GM08714 (cell line): Measurements from ENCODE around the gene SERPINC1.

Experiments
- H3K4me3 ChIP-seq: fragments of 200-500 bp; sonication (Bioruptor generic); 2 replicates; pipeline ENCODE4 v1.5.1; 2014; ENCODE audit warnings: mild to moderate bottlenecking, low read length, inconsistent platforms
- ZNF274 ChIP-seq: IDR thresholded peaks from 2 replicates; pipeline ENCODE4 v1.6.1; 2012; ENCODE audit warnings: mild to moderate bottlenecking, low read depth, low read length

The SERPINC1 gene

DNA sequence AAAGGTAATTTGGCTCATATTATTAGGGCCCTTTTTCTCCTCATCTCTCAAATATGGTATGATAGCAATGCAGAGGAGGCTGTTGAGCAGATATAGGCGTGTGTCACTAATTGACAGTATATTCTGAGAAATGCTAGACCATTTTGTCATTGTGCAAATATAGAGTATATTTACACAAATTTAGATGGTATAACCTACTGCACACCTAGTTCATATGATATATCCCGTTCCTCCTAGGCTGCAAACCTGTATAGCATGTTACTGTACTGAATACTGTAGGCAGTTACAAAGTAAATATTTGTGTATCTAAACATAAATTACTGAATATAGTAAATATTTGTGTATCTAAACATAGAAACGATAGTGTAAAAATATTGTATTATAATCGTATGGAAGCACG, 40.4 kb downstream of the SERPINC1 start:
- no peak for TF ChIP-seq ZNF274
- no peak overlapping the region for H3K4me3 ChIP-seq

DNA sequence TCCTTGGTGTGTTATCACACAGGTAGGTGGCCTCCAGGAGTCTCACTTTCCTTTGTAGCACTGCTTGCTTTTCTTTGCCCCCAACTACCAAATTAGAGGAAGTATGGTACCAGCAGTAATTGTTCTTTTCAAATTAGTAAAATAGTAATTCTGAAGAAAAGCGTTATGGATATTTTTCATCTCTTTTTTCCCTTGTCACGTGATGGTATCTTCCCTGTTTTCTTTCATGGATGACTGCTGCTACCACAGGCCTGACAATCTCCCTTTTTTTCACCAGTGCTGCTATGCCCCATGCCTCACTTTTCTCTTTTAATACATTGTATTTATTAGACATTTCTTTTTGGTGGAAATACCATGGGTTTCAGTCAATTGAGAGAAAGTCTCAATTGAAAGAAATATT, 45.6 kb downstream of the SERPINC1 start:
- no peak for TF ChIP-seq ZNF274

DNA sequence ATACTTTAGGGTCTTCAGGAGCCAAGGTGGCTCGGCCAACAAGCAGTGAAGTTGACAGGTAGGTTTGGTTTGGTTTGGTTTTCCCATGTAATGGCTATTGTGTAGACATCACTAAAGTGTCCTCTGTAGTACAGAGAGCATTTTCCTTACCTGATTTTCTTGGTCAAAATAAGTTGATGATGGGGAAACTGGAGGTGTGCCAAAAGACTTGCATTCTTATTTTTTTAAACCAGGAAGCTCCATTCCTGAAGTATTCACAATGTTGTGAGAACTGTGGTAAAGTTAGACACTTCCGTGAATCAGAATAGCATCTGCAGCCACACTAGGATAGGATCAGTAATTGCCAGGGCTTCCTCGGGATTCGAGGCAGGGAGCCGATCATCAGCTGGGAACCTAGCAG, 46.0 kb downstream of the SERPINC1 start:
- no peak for TF ChIP-seq ZNF274
- no peak overlapping the region for H3K4me3 ChIP-seq

More for the DNA sequence above, 45.6 kb downstream of the SERPINC1 start:
- H3K4me3 ChIP-seq = no peak overlapping the region

DNA sequence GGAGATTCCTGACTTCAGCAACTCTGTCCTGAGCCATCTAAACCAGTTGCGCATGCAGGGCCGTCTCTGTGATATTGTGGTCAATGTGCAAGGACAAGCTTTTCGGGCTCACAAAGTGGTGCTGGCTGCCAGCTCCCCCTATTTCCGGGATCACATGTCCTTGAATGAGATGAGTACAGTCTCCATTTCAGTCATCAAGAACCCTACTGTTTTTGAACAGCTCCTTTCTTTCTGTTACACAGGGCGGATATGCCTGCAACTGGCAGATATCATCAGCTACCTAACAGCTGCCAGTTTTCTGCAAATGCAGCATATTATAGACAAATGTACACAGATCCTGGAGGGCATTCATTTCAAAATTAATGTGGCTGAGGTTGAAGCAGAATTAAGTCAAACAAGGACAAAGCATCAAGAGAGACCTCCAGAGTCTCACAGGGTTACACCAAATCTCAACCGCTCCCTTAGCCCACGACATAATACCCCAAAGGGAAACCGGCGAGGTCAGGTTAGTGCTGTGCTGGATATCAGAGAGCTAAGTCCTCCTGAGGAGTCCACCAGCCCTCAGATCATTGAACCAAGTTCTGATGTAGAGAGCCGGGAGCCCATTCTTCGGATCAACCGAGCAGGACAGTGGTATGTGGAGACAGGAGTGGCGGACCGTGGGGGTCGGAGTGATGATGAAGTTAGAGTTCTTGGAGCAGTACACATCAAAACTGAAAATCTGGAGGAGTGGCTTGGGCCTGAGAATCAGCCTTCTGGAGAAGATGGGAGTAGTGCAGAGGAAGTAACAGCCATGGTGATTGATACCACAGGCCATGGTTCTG, 46.7 kb downstream of the SERPINC1 start:
- peak overlapping the region; percentile 21; the same call in 1 of the 2 replicates for H3K4me3 ChIP-seq
- no peak for TF ChIP-seq ZNF274

DNA sequence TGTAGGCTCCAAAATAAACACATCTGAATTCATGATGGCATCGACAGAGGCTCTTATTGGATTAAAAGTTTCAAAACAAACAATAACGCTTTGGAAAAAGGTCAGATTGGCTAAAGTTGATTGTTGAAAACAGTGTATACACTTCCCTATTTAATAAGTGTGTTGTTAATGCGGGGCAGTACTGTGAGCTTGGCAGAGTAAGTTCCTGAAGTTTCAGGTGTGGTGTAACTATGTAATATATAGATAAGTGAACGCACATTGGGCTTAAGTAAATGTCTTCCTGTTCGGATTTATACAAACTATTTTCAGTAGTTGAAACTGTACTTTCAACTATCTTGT, 48.1 kb downstream of the SERPINC1 start:
- peak overlapping the region; percentile 98 for H3K4me3 ChIP-seq
- no peak for TF ChIP-seq ZNF274

DNA sequence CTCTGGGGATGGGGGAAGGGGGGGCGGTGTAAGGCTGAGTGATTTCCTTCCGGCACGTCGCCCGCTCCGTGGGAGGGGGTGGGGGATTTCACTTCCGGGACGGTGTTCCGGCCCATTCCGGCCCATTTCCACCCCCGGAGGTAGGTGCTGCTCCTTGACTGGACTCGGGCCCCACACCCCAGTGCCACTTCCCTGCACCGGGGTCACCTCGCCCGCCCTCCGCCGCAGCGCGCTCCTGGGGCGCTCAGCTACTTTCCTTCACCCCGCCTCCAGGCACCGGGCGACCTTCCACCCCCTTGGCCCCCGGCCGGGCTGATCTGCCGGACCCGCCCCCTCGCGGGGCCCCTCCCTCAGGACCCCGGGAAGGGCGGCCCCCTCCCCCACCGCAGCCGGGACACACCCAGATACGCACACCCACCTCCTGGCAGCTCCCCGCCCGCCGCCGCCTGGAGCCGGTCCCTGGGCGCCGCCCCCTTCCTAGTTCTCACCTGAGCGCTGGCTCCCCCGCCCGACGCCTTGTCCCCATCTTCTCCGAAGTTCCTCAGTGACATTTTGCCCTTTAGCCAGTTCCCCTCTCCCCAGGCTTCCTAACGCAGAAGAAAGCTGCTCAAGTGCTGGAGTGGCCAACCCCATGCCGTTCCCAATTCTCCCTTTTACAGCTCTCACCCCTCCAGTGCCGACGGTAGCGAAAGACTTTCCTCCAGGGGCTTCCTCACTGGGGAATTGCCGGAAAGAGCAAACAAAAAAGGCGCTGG, 48.7 kb downstream of the SERPINC1 start, which contains the start of gene ZBTB37:
Gene ZBTB37, plus strand, starts transcription at position 115 of the 755 bp plus-strand sequence. CDS start 1,846 bp downstream, outside the sequence.
- TF ChIP-seq ZNF274 = no peak
- peak within 1 kb of the TSS; percentile 98 for H3K4me3 ChIP-seq

DNA sequence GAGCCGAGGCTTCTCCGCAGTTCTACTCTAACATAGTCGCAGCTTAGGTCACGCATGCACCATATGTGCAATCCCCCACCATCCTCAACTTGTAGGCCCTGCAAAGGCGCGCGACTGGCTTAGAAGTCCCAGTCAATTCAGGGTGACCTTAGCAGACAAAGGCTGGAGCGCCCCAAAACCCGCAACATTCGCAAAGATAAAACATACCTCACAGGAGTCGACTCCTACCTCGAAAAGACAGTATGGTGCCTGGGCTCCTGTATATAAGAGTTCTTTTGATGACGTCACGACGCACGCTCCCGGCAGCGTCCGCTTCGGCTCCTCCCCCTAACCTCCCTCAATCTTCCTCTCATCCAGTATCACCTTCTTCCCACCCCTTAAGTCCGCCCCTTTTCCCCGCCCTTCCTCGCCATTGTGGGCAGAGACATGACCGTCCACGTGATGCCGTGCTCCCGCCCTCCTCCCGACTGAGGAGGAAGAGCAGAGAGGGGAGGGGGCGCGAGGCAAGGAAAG, 49.3 kb downstream of the SERPINC1 start, which contains the start of gene GAS5:
Gene GAS5, minus strand, starts transcription at position 237 of the 513 bp plus-strand sequence.
- peak within 1 kb of the TSS; percentile 98 for H3K4me3 ChIP-seq
- TF ChIP-seq ZNF274 = no peak

DNA sequence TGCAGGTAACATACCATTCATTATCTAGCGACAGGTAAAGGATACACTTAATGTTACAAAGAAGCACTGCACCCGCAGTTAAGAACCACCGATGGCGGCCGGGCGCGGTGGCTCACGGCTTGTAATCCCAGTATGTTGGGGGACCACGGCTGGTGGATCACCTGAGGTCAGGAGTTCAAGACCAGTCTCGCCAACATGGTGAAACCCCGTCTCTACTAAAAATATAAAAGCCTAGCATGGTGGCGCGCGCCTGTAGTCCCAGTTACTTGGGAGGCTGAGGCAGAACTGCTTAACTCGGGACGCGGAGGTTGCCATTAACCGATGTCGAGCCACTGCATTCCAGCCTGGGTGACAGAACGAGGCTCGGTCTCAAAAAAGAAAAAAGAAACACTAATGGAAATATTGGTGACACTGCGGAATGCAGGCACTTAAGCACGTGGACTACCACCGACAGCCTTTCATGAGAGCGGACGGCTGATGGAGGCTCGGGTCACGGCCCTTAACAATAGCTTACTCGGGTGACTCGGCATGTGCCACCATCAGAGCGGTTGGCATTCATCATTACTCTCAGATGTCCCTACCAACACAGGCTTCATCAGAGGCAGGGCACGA, 49.9 kb downstream of the SERPINC1 start:
- TF ChIP-seq ZNF274 = no peak
- peak overlapping the region; percentile 83 for H3K4me3 ChIP-seq

DNA sequence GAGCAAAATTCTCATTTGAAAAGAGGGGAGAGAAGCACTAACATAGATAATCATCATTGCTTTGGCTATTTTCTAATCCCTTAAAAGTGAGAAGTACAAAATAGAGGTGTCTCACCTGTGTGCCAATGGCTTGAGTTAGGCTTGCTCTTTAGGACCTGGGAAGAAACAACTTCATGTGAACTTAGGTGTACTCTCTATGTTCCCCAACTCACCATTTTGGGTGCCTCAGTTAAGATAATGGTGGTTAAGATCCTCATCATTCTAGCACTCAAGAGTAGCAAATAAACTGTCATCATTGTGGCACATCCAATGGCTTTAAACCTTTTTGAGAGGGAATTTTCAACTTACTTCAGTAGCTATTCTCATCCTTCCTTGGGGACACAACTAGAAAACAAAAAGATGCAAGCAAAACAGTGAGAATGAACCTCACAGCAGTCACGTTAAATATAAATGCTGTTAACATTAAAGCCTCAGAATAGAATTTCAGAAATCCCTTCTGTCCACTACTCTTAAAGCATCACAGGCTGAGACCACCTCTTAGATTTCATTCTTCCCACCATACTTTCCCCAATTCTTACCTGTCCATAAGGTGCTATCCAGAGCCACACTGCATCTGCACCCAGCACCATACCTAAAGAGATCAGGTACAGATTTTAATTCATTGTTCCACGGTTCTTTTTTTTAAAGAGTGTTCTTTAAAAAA, 50.6 kb downstream of the SERPINC1 start:
- peak overlapping the region; percentile 83 for H3K4me3 ChIP-seq
- no peak for TF ChIP-seq ZNF274

DNA sequence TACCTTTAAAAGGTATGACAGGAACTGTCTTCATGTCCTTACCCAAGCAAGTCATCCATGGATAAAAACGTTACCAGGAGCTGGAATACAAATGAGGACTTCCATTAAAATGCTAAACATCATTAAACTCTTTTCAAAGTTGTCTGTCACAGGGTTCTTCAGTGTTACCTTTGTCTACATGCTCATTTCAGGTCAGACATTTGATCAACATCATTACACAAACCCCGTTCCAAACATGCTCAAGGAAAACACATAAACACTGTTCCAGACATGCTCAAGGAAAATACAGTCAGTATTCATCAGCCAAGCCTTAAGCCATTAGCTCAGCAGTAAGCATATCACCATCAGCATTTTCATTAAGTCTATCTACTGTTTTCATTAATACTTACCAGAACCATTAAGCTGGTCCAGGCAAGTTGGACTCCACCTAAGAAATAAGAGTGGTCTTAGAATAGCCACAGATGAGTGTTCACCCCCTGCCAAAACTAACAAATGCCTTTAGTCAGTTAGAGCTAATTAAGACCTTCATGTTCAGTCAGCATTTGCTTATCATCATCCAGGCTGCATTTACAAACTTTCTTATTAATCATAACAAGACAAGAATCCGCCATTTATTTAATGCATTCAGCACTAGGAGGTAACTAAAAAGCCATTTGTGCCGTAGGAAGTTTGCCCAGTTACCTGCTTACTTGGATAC, 51.5 kb downstream of the SERPINC1 start:
- TF ChIP-seq ZNF274 = no peak
- H3K4me3 ChIP-seq = peak overlapping the region; percentile 83; the same call in 1 of the 2 replicates

DNA sequence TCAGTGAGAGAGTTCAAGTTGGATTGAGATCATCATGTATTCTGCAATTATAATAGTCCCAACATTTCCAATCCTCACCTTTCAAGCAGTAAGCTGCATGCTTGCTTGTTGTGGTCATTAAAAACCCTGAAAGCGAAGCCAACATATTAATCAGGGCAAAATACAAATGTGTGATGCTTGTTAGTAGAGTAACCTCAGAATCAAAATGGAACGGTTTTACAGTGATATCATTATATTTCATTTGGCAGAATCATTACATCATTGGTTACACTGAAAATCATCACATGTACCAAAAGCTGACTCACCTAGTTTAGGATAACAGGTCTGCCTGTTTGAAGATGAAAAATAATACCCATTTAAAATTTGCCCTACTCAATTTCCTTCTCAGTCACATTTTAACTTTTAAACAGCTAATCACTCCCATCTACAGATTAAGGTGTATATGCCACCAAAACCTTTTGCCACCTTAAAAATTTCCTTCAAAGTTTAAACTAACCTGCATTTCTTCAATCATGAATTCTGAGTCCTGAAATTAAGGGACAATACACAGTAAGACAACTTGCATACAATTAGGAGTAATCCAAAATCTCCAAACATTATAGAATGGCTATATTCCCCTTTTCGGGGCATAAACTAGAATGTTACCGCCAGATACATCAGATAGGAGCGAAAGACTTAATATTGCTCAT, 52.8 kb downstream of the SERPINC1 start:
- peak overlapping the region; percentile 83 for H3K4me3 ChIP-seq
- no peak for TF ChIP-seq ZNF274

DNA sequence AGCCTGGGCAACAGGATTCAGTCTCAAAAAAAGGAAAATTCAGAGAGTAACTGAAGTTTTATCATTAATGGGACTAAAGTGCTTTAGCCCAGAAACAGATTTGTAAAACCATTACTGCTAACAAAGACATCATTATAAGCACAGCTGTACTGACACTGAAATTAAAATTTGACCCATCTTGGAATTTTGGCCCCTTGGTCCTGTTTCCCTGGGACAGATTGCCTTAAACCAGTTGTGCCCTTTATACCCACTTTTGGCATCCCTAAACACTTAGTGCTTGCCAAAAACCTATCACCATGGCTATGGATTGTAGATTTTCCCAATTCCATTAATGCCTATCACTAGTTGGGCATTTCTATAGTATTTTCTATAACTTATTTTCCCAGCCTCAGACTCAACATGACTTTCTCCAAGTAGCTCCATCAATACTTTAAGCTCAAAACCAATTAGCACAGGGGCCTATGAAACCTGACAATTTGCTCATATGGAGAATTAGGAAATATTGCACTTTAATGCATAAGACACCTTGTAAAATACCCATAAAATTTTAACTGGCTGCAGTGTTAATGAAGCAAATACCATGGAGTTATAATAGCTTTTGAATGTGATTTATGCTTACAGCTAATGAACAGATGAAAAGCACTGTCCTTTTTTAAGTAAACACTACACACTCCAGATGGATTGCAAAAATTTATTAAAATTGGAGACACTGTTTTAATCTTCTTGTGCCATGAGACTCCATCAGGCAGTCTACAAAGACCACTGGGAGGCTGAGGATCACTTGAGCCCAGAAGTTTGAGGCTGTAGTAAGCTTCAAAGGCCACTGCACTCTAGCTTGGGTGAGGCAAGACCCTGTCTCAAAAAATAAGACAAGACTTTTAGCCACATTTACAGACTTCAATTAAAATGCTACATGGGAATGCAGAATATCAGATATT, 53.6 kb downstream of the SERPINC1 start:
- TF ChIP-seq ZNF274 = no peak
- no peak overlapping the region for H3K4me3 ChIP-seq
